Measurements from ENCODE around the gene WDR45. TPM values are rescaled to one million over a fixed set of nuclear protein-coding genes. Genes with fewer than 3 reads are reported as not detected.

WDR45 gene
- total RNA-seq, 1 experiment from 2014 or later: 31.5 TPM

DNA sequence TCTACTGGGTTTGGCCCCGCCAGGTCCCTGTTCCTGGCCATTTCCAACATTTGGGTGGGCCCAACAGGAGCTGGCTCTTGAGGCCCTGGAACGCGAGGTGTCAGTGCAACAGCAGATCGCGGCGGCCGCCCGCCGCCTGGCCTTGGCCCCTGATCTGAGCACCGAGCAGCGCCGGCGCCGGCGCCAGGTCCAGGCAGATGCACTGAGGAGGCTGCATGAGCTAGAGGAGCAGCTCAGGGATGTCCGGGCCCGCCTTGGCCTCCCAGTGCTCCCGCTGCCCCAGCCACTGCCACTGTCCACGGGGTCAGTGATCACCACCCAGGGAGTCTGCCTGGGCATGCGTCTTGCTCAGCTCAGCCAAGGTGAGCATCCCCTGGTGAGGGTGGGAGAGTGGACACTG, 15.4 kb downstream of the WDR45 start:
- TF ChIP-seq, protein P1, sequence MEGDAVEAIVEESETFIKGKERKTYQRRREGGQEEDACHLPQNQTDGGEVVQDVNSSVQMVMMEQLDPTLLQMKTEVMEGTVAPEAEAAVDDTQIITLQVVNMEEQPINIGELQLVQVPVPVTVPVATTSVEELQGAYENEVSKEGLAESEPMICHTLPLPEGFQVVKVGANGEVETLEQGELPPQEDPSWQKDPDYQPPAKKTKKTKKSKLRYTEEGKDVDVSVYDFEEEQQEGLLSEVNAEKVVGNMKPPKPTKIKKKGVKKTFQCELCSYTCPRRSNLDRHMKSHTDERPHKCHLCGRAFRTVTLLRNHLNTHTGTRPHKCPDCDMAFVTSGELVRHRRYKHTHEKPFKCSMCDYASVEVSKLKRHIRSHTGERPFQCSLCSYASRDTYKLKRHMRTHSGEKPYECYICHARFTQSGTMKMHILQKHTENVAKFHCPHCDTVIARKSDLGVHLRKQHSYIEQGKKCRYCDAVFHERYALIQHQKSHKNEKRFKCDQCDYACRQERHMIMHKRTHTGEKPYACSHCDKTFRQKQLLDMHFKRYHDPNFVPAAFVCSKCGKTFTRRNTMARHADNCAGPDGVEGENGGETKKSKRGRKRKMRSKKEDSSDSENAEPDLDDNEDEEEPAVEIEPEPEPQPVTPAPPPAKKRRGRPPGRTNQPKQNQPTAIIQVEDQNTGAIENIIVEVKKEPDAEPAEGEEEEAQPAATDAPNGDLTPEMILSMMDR (conservative IDR thresholded peaks at IDR 0.05): no peak

More for the DNA sequence above, 15.4 kb downstream of the WDR45 start:
- H3K4me1 ChIP-seq (ENCODE audit: insufficient read depth, low read length): no peaks in the 10 kb centered on the region
- no peak overlapping the region for H2AFZ ChIP-seq (ENCODE audit: low read length)
- Mint-ChIP-seq H3K4me1 (peaks cover 2 to 8% of the 10 kb centered on the region in 2 experiments; a peak in 2 of 4 replicates), H3K4me3 (no peak overlapping the region), H3K9me3 (peaks cover 74 to 84% of the 10 kb centered on the region in 2 experiments), H3K27ac (peak overlapping the region in 1 of 3 experiments; percentile 67; a peak in 1 of 7 replicates), H3K27me3 (ENCODE audit: low read depth) (peaks cover 1% of the 10 kb centered on the region; the same call in 1 of the 2 replicates), H3K36me3 (ENCODE audit: insufficient read depth in 1 of 3, low read depth in 3 of 3) (peaks cover 13 to 63% (median 33%) of the 10 kb centered on the region in 3 experiments)
- no CpG with 5 or more reads among the region's 20 CpGs for WGBS (ENCODE audit: extremely low coverage, insufficient read length, low lambda C conversion rate)
- no peak overlapping the region for H4K91ac ChIP-seq (ENCODE audit: insufficient read length, low read depth, low read length)
- H3K4me2 ChIP-seq (ENCODE audit: insufficient read depth, insufficient read length, low read length): no peak overlapping the region
- no peak overlapping the region for H3K27ac ChIP-seq (ENCODE audit: insufficient read length, low read depth, low read length)
- peaks cover 2% of the 10 kb centered on the region for H3K79me1 ChIP-seq (ENCODE audit: insufficient read depth, low read depth, low read length, poor library complexity, severe bottlenecking)
- H2BK120ac ChIP-seq (ENCODE audit: low read depth, low read length, poor library complexity, severe bottlenecking): no peak overlapping the region
- H2BK12ac ChIP-seq (ENCODE audit: insufficient read length, low read depth, low read length): no peak overlapping the region
- H3K79me2 ChIP-seq (ENCODE audit: insufficient read depth, low read length): peaks cover 3% of the 10 kb centered on the region
- no peaks in the 10 kb centered on the region for H3K9me3 ChIP-seq (ENCODE audit: control insufficient read depth, low read depth, low read length)
- no peak overlapping the region for H3K23ac ChIP-seq (ENCODE audit: insufficient read length, low read depth, low read length)
- no peak overlapping the region for H3T11ph ChIP-seq (ENCODE audit: low read length)
- no peak overlapping the region for H3K4ac ChIP-seq (ENCODE audit: low read depth, low read length)
- no peak overlapping the region for H3K18ac ChIP-seq (ENCODE audit: insufficient read length, low read depth, low read length)
- H4K20me1 ChIP-seq (ENCODE audit: control insufficient read depth, insufficient read depth, insufficient read length): no peaks in the 10 kb centered on the region
- H2BK15ac ChIP-seq (ENCODE audit: low read depth, low read length): no peak overlapping the region
- no peak overlapping the region for H4K5ac ChIP-seq (ENCODE audit: insufficient read length, low read depth, low read length)
- H3K23me2 ChIP-seq (ENCODE audit: insufficient read length, low read depth, low read length, poor library complexity, severe bottlenecking): peaks cover 2% of the 10 kb centered on the region
- H3K27me3 ChIP-seq (ENCODE audit: insufficient read depth, low read length): no peaks in the 10 kb centered on the region
- H3K9ac ChIP-seq (ENCODE audit: extremely low read depth, insufficient read length, low read length): no peak overlapping the region
- no peak overlapping the region for H2BK20ac ChIP-seq (ENCODE audit: low read depth, low read length, poor library complexity, severe bottlenecking)
- no peak overlapping the region for H3K56ac ChIP-seq (ENCODE audit: insufficient read length, low read depth, low read length)
- no peak overlapping the region for H4K8ac ChIP-seq (replicated peaks; ENCODE audit: insufficient read length, low read depth, low read length)
- H2BK5ac ChIP-seq (ENCODE audit: insufficient read length, low read length): no peak overlapping the region
- H3K14ac ChIP-seq (ENCODE audit: insufficient read depth, low read length): no peak overlapping the region; the same call in 1 of the 2 replicates
- DNase-seq: no peak
- no peak overlapping the region for H2AK5ac ChIP-seq (ENCODE audit: insufficient read length, low read length)

All from H9 (cell line).